Measurements from ENCODE around the gene DOK7.
"Not testable (repeated sequence)": the region's sequence is repeated elsewhere in the genome, so short reads cannot be mapped to it uniquely, and the experiment has no call there.

The DOK7 gene

GRCh38 chr4:3523628-3524221 lies 60.6 kb downstream of the DOK7 start:
- no peak for ATAC-seq

DNA sequence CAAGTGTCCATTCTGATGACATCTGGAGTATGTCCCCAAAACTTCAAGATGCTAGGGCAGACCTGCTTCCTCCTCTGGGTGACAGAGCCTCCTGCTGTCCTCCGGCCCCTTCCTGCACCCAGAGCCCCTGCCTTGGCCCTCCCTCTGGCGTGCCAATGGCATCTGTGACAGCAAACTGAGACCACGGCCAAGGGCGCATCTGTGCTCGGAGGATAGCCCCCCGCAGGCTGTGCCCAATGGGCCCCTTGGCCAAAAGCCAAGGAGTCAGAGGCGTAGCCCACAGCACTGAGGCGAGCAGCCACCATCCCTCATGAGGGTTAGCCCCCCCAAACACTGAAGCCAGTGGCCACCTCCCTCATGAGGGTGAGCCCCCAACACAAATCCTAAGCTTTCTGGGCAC lies 61.2 kb downstream of the DOK7 start:
- no peak for ATAC-seq

DNA sequence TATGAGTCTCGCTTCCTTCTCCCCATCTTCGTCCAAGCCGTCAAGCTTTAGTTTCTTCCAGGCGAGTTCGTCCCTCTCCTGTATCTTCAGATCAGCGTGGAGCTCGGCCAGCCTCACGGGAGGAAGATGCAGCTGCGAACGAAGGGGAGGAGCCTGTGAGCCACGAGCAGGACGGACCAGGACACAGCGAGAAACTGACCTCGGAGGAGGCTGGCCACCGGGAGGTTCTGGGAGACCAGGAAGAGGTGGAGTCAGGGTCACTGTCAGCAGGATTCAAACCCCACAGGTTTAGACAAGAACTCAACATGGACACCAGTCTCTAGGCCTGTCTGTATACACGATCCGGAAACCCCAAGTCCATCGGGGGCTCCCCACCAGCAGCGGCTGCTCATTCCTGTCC lies 61.8 kb downstream of the DOK7 start:
- ATAC-seq = no peak

GRCh38 chr4:3525532-3526430 lies 62.7 kb downstream of the DOK7 start:
- no peak for ATAC-seq

- no peak for ATAC-seq
Observed at GRCh38 chr4:3526456-3526855, 63.4 kb downstream of the DOK7 start.

GRCh38 chr4:3527101-3527913 lies 64.2 kb downstream of the DOK7 start:
- ATAC-seq = no peak

DNA sequence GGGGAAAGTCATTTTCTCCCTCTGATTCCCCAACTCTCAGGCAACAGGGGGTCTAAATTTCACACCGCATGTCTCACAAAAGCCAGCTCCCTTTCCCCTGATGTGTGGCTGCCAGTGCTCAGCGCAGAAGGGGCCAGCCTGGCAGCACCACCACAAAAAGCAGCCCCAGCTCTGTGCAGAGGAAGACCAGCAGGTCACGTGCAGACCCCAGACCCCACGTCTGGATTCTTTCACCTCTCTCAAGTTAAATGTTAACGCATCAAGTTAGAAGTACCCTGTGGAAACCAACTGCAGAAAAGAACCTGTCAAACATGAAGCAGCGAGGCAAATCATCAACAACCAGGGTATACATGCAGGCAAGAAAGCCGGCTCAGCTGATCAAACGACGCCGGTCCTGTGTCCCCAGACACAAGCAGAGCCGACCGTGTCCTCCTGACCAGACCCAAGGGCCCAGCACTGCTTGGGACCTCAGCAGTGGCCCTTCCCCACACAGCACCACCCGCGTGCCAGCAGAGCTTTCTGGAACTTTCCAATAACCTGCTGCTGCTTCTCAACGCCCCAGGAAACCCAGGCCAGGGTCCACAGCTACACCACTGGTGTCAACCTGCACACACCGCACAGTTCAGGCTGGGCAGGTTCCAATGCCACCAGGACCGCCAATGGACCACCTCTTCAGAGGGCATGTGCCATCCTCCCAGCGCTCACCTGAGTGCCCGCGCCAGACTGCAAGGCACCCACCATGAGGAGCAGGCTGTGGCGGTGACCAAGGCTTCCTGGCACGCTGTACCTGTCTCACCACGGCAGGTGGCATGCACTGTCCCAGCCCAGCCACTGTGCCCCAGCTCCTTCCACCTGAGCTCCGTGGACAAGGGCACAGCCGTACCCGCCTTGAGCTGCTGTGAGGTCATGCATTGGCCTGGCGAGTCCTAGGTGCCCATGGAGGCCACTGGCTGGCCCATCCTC lies 65.1 kb downstream of the DOK7 start:
- no peak for ATAC-seq

GRCh38 chr4:3529363-3529762 lies 66.3 kb downstream of the DOK7 start:
- no peak for ATAC-seq

GRCh38 chr4:3530051-3530450 lies 66.9 kb downstream of the DOK7 start:
- no peak for ATAC-seq

- ATAC-seq = no peak
Observed at GRCh38 chr4:3530663-3531254, 67.7 kb downstream of the DOK7 start.

- ATAC-seq = no peak
Observed at GRCh38 chr4:3531318-3531878, 68.3 kb downstream of the DOK7 start.

DNA sequence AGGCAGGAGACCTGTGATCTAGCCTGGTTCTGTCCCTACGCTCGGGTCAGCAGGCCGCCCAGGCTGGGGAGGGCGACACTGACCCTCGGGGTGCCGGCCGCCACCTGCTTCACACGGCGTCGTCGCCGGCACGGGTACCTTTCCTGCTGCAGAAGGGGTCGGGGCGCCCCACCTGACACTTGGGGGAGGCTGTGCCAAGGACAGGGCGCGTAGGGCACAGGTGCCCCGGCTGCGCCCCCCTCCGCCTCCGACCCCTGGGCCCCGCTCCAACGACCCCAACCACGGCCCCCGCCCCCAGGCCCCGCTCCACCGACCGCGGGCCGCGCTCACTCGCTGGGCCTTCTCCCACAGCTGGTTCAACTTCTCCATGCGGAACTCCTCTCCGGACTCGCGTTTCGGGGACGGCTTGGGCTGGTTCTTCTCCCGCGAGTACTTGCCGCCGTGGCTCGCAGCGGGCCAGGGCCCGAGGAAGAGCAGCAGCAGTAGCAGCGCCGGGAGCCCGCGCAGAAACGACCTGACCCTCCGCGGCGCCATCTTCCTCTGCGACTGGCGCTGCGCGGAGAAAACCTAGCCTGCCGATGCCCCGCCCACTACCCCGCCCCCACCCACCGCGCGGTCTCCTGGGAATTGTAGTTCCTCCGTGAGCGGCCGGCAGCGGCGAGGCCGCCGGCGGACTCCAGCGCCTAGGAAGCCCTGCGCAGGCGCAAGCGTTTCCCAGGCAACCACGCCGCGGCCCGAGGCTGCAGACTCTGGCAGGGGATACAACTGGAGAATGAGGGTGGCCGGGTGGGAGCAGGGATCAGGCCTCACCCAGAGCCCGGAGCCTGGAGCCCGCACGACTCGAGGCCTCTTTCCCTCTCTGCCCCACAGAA lies 69.0 kb downstream of the DOK7 start, which contains the start of gene LRPAP1:
Gene LRPAP1, minus strand, starts transcription at position 544 of the 872 bp plus-strand sequence. Its CDS starts 10 bp downstream, at position 534.
- peak; percentile 91 to 92 for ATAC-seq

GRCh38 chr4:3532751-3533422 lies 69.8 kb downstream of the DOK7 start:
- ATAC-seq = no peak

DNA sequence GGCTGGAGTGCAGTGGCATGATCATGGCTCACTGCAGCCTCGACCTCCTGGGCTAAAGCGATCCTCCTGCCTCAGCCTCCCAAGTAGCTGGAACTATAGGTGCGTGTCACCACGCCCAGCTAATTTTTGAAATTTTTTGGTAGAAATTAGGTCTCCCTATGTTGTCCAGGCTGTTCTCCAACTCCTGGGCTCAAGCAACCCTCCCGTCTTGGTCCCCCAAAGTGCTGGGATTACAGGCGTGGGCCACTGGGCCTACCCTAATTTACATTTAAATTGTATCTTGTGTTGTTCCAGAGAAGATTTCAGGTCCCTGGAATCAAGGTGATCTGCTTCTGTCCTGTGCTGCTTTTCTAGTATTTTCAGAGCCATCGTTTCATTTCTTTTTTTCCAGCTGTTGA lies 70.3 kb downstream of the DOK7 start:
- ATAC-seq = no peak

GRCh38 chr4:3535812-3536211 lies 72.7 kb downstream of the DOK7 start:
- not testable (repeated sequence) for ATAC-seq

DNA sequence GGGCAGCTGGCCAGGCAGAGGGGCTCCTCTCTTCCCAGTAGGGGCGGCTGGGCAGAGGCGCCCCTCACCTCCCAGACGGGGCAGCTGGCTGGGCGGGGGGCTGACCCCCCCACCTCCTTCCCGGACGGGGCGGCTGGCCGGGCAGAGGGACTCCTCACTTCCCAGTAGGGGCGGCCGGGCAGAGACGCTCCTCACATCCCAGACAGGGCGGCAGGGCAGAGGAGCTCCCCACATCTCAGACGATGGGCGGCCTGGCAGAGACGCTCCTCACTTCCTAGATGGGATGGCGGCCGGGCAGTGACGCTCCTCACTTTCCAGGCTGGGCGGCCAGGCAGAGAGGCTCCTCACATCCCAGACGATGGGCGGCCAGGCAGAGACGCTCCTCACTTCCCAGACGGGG lies 75.8 kb downstream of the DOK7 start:
- not testable (repeated sequence) for ATAC-seq

- not testable (repeated sequence) for ATAC-seq
Observed at GRCh38 chr4:3543415-3543814, 80.3 kb downstream of the DOK7 start.
